GM10847 (cell line): Measurements from ENCODE around the gene POR.

Experiments used
- POLR2A ChIP-seq: IDR thresholded peaks from 2 replicates; pipeline ENCODE4 v1.6.1; 2011; ENCODE audit not compliant: insufficient read length; ENCODE audit errors: extremely low read depth

The POR gene

DNA sequence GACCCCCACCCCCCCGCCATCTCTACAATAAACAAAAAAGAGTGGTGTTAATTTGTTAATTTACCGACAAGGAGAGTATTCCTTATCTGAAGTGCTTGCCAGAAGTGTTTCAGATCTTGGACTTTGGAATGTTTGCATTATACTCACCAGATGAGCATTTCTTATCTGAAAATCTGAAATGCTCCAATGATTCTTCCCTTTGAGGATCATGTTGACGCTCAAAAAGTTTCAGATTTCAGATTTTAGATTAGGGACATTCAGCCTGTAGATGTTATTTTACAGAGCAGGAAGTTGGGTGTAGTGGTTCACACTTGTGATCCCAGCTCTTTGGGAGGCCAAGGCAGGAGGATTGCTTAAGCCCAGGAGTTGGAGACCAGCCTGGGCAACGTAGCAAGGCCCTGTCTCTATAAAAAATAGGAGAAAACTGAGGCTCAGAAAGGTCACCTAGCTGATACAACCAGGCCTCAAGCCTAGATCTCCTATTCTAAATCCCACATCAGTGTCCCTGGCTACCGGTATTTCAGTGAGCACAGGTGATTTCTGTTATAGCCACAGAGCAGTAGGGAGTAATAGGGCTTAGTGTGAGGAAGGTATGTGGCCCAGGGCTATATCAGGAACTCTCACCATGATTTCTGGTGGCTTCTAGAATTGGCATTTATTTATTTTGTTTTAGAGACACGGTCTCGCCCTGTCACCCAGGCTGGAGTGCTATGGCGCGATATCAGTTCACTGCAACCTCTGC, 44.0 kb downstream of the POR start:
- no peak for TF ChIP-seq POLR2A

DNA sequence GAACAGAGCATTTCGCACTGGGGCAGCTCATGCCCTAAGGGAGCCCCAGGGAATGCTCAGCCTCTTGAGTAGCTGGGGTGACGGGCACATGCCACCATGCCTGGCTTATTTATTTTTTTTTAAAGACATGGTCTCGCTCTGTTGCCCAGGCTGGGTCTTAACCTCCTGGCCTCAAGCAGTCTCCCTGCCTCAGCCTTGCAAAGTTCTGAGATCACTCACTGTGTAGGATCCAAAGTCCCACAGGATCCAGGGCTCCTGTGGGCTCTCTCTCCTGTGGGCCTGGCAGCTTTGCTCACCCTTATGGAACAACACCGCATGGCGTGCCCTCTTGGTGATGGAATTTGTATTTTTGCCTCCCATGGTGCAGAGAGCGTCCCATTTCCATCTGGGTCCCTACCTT, 45.4 kb downstream of the POR start:
- no peak for TF ChIP-seq POLR2A

DNA sequence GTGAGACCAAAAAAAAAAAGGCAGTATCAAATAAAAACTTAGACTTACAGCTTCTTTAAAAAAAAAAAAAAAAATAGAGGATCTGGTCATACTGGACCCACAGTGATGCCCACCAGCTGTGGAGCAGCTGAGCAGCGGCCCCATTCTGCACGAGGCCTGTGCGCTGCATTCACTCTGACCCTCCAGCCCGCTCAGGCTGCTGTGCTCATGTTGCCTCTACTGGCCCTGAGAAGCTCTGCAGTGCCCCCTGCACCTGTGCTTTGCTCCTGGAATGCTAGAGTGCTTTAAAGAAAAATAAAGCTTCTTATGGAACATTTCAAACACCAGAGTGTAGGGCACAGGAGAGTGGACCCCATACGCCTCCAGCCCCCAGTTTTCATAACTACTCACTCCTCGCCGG, 46.3 kb downstream of the POR start:
- no peak for TF ChIP-seq POLR2A

DNA sequence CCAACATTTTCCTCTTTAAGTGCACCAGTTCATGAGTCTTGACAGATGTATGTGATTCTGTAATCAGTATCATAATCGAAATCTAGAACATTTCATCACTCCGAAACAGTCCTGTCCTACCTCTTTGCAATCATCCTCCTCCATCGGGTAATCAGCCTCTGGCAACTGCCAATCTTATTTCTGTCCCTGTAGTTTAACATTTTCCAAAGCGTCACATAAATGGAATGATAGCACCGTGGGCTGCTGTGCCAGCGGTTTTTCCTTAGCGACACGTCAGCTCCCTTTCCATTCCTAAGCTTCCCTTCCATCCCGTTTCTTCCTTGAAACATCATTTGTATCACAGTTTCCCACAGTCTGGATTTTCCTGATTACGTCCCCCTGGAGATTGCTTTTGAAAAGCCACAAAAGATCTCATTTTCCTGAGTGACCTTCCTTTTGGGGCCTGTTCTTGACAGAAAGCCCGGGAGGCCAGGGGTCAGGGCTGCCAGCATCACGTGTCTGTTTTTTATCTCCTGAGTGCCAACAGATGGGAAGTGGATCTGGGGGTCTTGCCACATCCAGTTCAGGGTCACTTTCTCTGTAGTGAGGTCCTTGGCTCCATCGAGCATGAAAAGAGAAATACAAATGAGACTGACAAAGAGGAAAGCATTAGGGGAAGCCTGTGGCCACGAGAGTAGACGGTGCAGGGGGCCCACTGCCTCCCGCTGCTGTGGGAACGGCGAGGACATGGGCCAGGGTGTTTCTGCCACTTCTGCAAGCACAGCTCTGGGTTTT, 47.8 kb downstream of the POR start:
- no peak for TF ChIP-seq POLR2A

DNA sequence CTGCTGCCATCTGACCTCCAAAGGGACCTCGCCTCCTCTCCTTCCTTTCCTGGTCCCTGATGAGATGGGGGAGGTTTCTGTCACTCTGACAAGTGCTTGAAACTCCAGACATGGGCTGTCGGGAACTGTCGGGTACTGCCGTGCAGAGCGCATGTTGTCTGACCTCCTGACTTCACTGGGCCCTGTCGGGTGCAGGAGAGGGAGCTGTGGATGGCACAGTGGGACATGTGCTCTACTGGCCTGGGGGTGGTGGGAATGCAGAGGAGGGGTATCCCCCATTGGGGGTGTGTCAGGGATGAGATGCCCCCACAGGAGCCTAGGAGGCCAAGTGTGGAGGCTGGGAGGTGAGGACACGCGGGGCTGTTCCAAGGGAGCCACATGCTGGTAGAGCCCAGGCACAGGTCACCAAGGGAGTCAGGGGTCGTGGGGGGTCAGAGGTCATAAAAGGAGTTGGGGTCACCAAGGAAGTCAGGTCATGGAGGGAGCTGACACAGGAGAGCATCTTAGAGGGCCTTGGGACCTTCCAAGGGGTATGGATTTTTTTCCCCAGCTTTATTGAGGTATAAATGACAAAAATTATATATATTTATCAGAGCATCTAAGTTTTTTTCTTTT, 48.5 kb downstream of the POR start:
- TF ChIP-seq POLR2A = no peak

DNA sequence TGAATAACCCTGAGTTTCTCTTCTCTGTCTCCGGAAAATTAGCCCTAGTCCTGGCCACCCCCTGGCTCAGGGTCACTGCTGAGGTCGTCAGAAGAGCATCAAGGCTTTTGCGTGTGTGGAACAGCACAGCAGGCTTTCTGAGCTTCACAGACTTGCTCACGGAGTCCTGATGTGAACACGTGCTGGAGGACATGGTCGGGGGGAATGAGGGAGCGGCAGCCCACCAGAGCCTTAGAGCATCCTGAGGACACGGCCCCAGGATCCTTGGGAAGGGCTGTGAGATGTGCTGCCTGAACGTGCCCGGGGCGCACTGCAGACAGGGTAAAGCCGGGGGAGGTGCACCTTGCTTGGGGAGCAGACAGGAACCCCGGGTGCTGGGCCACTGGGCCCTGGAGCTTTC, 50.7 kb downstream of the POR start:
- TF ChIP-seq POLR2A = no peak

DNA sequence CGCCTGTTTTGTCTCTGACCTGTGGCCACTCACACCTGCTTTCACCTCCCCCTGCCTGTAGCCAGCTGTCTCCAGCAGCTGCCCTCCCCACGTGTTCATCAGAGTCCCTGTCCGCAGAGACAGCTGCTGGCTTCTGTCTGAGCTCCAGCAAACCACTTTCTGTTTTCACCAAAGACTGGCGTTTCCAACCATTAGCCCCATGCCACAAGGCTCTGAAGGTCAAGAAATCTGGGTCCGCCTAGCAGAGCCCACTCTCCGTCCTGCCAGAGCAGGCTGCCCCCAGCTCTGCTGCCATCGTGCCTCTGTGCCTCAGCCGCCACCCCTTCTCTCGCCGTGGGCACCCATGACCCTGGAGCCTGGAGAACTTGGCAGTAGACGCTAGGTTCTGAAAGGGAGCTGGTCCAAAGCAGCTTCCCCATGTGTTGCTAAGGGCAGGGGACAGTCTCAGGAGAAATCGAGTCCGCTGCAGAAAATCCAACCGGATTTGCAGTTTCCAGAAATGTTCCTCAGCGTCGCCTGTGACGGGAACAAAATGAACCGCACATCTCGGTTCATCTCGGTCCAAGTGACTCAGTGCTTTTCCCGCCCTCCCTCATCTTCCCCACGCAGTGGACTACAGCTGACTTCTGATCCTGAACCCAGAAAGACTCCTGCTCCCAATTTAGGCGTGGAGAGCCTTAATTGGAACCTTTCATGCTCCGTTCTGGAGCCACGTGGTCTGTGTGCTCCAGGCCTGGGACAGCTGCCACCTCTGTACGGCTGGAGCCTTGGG, 51.4 kb downstream of the POR start:
- no peak for TF ChIP-seq POLR2A

DNA sequence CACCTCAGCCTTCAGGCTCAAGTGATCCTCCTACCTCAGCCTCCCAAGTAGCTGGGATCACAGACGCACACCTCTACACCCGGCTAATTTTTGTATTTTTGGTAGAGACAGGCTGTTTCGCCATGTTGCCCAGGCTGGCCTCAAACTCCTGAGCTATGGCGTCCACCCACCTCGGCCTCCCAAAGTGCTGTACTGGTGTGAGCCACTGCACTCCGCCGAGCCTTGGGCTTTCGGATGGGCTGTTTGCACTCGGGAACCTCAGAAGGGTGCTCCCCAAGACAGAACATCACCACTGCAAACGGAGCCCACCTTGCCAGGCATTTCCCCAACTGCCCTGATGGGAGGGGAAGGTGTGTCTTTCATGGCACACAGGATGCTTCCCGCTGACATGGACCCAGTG, 52.1 kb downstream of the POR start:
- TF ChIP-seq POLR2A = no peak

DNA sequence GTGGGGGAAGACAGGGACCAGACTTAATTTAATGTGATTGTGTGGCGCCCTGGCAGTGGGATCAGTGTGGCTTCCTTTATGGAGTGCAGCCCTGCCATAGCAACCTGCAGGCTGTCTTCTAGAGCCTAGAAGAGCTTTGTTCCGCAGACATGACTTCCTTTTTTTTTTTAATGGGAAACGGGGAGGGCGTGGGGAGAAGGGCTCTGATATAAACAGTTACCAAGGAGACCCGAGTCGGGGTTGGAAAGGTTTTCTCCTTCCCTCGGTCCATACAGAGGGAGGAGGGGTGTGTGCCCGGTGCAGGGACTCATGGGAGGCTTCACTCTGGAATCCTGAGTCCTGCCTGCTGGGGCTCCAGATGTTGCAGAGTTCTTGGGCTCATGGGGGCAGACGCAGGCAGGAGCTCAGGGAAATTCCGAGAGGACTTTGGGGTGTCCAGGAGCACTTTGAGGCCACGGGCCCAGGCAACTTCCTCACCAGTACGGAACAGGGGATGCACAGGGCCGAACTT, 52.6 kb downstream of the POR start:
- no peak for TF ChIP-seq POLR2A

DNA sequence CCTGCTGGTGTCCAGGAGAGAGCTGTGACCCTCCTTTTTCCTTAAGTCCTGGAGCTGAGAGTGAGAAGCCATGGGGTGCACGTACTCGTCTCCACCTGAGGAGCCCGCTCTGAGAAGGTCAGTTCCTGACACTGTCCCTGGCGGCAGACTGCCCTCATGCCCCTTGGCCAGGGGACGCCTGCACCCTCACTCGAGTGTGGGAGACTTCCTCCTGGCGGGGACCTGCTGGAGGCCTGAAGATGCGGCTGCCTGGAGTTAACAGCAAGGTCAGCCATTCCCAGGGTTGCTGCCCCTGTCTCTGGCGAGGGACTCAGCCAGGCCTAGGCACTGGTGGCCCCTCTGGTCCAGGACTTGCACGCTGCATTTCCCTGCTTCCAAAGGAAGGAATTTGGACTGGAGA, 53.1 kb downstream of the POR start:
- TF ChIP-seq POLR2A = no peak

DNA sequence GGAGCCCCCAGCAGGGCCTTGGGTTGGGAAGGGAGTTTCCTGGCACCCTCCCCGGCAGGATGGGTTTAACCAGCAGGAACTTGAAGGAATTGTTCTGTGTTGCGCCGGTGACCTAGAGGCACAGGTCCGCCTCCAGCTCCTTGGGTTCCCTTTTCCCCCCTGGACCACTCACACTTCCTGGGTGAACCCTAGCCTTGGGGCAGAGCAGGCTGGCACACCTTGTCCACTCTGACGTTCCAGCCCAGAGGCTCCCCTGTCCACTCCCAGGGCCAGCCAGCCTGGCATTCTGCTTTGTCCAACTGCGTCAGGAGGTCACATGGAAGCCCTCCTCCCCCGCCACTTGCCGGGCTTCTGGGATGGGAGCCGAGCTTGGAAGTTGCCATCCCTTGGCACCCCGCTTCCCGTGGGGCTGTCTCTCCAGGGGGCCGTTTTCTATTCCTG, 53.6 kb downstream of the POR start:
- TF ChIP-seq POLR2A = no peak

DNA sequence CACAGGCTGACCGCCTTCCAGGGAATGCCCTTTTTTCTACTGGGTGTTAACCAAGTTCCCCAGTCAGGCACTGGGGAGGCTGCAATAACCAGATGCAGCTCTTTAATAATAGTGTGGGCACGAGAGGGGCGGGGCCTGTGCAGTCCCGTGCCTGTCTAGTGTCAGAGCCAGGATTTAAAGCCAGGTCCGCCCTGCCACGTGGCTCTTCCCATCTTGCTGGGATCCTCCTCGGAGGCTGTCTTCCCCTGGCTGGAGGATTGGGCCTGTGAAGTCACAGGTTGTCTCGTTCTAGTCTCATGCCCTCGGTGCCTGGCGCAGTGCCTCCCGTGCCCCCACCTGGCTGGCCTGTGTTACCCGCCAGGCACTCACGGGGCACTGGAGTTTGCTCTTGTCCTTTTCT, 54.2 kb downstream of the POR start:
- no peak for TF ChIP-seq POLR2A

DNA sequence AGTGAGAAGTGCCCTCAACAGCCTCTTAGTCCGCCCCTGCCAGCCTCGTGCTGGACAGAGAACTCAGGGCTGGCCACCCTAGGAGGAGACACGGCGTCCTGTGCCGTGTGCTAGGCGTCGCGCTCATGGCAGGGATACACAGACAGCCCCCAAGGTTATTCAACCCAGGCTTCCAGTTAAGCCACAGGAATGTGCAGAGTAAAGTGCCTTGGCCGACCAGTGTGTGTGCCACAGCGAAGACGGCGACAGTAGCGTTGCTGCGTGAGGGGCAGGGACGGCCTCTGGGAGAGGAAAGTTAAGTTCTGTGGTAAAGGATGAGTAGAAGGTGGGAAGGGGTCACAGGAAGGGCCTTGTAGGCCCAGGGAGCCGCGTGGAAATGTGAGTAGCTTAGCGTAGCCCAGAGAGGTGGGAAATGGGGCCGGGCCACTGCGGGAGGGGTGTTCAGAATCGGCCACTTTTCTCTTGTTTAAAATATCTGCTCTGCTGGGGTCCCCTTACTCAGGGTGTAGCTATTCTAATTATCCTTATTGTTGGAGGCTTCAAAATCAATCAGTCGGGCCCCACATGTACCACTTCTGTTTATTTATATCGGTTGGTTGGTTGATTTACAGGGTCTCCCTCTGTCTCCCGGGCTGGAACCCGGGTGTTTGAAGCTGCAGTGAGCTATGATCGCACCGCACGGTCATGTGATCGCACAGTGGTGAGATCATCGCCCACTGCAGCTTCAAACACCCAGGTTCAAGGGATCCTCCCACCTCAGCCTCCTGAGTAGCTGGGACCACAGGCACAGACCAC, 54.9 kb downstream of the POR start:
- no peak for TF ChIP-seq POLR2A

DNA sequence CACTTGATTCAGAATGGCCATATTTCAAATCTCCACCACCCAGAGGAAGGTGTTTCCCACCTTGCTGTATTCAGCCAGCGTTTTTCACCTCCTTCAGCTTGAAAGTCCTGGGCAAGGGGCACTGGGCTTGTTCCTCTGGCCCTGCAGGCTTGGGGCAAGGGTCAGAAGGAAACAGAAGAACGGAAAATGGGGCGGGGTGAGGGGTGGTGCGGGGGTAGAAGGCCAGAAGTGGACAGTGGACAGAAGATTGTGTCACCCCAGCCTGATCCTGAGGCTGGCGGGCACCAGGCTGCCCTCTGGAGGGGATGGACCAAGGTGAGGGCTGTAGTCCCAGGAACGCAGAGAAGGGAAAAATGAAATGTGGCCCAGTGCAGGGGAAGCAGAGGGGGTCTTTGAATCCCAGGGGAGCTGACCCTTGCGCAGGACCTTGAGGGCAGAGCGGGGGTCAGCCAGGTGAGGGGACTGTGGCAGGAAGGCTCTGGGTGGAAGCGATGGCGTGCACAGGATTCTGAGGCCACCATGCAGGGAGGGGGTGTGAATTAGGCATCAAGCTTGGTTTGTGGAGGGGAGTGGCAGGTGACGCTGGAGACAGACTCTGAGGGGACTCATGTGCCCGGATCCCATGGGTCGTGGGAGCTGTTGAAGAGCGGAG, 56.5 kb downstream of the POR start:
- TF ChIP-seq POLR2A = no peak
